HG02884 (cell line): ENCODE results near the gene SLC6A17.

Experiments used
- ATAC-seq: cut with Tn5 transposase; IDR thresholded peaks from one replicate; pipeline ENCODE4 v1.9.1; 2021; ENCODE audit warnings: mild to moderate bottlenecking, moderate library complexity; ENCODE audit not compliant: unreplicated experiment

The SLC6A17 gene

DNA sequence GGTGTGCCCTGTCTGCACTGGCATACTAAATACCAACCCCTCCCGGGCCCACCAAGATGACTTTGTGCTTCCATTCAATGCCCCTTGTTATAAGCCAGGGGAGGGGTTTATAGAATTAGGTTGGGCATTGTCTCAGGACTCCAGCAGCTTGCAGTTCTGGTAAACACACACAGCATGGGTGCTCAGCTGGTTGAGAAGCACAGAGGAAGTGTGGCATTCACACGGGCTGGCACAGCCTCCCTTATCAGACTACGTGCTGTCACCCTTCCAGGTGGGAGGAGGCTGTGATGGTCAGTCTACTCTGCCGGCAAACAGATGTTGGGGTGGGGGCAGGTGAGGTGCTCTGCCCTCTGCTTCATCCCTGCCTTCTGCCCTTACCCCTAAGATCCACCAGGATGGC is 15.0 kb upstream of the SLC6A17 start:
- no peak for ATAC-seq

DNA sequence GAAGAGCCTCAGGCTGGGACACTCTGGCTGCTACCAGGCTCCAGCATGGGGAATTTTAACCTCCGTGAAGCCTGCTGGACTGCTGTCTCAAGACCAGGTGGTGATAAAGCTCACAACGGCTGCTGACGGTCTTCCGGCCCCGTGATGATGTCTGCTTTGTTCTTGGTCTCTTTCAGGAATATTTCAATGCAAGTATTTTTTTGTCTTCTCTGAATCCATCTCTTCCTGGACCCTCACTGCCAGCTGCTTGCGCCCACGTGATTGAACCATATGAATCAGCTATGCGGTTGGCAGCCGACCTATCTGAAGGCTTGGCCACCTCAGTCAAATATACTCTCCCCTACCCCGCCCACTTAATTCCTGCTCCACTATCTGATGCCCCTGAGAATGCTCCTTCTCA is 14.6 kb upstream of the SLC6A17 start:
- no peak for ATAC-seq

DNA sequence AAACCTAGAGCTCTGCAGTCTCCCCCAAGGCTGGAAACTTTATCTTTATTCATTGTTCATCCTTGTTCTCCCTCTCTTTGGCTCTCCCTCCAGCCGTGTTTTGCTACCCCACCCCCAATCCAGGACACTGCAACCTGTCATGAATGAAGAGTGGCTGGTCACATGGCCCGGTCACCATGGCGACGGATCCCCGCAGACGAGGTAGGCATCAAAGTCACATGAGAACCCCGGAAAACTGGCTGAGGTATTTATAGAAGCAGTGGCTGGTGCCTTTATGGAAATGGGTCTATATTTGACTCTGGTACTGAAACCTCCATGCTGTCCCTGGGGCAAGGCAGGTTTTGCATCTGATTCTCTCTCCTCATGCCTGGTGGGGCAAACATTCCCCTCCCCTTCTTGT is 13.4 kb upstream of the SLC6A17 start:
- no peak for ATAC-seq

DNA sequence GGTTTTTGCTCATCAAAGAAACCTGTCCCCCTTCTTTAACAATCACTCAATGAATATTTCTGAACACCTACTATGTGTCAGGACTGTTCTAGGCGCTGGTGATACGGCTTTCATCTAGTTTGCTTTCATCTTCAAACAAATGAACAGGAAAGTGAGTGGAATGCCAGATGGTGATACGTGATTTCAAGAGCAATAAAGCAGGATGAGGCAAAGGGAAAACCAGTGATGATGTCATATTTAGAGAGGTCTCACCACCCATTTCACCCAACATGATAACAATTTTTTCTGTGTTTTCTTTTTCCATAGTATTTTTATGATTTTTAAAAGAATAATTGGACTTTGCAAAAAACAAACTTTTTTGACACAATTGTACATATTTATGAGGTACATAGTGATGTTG is 11.3 kb upstream of the SLC6A17 start:
- no peak for ATAC-seq

DNA sequence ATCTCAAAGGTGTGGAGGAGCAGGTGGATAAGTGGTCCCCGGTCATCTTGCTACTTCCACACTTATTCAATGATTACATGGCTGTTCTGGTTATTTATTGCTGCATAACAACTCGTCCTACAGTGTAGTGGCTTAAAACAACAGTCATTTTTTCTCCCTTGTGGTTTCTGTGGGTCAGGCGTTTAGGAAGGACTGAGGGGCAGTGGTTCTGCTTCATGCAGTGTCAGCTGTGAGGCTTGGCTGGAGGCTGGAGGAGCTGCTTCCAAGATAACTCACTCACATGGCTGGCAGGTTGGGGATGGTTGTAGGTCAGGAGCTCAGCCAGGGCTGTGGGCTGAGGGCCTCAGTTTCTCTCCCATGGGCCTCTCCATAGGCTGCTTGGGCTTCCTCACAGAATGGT is 5.9 kb upstream of the SLC6A17 start:
- no peak for ATAC-seq

DNA sequence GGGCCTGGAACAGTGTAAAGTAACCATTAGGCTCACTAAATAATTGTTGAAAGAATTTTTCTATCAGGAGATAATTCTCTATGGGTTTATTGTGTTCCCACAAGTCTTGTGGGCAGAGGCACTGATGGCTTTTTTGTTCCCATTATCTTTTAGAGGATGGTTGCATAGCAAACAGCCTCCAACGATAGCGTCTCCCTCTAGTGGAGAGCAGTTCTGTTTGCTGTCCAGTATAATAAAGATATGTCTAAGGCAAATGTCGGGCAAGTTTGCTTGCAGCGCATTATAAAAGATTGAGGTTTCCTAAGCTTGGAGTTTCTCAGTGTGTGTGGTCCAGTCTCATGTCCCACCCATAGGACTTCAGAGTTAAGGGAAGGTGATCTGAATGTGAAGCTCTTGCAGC is 1.3 kb upstream of the SLC6A17 start:
- ATAC-seq: no peak

DNA sequence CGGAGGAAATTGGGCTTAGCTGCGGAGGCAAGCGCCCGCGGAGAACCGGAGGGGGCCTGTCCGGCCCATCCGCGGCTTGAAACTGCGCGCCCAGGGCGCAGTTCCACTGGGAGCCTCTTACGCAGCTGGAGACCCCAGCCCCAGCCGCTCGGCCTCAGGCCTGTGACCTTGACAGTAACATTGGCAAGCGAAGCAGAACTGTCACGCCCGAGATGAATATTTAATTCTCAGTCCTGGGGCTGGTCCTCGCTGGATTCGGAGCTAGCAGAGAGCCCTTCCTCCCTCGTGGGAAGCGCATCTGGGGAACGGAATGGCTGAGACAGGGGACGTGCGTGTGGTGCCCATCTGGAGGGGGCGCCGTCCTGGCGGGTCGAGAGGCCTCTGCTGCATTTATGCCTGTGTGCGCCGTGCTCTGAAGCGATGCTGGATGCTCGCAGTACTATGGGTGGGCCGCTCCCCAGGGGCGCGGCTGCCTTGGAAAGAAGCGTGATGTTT is 928 bp downstream of the SLC6A17 start:
- no peak for ATAC-seq

DNA sequence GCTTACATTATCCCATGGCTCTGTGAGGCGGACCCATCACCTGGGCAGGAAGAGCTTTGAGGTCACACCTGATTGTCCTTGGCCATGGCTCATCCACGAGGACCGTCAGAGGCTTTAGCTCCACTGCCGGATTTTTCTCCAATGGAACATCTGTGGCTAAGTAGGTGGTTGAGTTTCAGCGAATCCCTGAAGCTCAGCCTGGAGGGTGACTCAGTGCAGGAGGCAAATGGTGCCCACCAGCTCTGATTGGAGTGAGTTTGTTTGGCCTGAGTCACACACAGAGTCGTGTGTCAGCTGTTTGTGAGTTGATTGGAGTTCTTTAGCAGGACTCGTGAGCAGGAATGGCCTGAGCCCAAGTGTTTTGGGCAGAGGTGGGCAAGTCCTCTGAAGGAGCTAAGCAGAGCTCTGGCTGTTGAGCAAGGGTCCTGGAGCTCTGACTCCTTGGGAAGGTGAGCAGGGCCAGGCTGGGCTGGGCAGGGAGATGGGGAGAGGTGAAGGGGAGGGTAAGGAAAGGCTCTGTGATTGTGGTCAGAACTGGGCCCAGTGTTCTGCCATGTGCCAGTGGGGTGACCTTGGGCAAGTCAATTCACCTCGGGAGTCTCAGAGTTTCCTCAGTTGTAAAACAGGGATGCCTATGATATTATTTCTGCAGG is 2.0 kb downstream of the SLC6A17 start:
- ATAC-seq: no peak

DNA sequence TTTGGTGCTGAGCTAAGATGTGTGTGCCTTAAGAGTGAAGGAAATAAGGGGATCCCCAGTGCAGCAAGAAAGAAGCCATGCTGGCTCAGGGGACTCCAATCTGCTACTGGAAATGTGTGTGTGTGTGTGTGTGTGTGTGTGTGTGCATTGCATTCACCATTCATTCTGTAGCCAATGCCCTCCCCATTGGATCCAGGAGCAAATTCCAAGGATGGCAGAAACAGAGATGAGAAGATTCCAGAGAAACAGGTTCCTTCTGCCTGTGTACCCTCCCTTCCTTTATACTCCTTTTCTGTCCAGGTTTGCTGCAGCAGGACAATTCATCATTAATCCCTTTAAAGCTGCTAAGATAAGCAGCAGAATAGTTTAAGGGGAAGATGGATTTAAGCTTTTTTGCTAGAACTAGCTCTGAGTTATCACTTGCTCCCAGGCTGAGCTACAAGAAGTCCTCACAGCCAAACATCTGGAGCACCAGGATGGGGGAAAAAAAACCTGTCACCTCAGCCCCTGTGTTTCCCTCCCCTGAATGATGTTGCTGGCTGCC is 3.2 kb downstream of the SLC6A17 start:
- no peak for ATAC-seq

DNA sequence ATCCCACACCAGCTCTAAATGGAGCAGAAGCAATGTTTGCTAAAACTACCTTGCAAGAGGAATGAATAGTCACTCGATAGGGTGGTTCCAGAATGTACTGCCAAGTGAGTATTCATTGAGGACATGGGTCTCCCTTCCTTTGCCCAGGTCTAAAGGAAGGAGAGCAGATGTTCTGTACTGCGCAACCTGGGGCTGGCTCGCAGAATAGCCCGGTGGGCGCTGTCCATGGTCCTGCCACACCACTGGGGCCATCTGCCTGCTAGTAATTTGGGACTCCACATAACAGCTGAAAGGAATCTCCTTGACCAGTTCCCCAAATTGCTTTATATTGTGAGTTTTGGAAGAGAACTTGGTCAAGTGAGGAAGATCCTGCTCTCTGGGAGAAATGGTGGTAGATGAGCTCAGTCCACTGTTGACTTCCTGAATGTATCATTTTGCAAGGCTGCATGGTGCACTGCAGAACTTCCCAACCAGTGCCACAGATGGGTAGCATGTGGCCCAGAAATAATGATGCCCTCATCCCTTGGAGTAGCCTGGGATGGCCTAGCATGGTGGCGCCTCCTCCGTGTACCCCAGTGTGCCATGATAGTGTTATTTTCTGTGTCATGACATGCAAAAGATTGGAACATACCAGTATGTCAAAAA is 5.7 kb downstream of the SLC6A17 start:
- no peak for ATAC-seq

DNA sequence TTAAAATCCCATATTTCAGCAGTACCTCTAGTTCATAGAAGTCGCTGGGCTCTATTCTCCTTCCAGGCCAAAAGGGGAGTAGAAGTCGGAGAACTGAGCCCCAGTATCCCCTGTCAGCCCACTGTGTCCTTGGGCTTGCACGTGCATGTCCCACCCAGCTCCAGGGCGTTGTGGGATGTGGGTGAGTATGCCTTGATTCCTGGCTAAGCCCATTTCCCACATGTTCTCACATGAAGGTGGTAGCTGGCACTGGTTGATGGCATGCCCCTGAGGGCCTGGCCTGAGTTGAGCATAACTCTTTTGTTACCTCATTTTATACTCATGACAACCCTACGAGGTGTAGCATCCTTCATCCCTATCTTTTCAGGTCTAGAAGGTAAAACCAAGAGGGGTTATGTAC is 8.0 kb downstream of the SLC6A17 start:
- no peak for ATAC-seq

DNA sequence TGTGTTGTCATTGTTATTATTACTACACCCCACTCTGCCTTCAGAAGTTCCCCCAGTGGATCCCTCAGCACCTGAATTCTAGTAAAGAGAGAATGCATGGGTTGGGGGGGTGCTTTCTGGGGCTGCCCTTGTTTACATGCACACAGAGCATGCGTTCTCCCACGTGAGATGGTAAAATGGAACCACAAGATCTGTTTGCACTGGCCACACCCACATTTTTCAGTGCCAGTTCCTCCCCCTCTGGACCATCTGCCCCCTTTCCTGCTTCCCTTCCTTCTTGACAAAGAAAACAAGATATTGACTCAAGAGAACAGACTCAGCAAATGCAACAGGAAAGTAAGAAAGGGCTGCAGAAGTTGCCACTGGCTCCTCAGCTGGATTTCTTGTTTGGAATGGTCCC is 8.9 kb downstream of the SLC6A17 start:
- ATAC-seq: no peak

DNA sequence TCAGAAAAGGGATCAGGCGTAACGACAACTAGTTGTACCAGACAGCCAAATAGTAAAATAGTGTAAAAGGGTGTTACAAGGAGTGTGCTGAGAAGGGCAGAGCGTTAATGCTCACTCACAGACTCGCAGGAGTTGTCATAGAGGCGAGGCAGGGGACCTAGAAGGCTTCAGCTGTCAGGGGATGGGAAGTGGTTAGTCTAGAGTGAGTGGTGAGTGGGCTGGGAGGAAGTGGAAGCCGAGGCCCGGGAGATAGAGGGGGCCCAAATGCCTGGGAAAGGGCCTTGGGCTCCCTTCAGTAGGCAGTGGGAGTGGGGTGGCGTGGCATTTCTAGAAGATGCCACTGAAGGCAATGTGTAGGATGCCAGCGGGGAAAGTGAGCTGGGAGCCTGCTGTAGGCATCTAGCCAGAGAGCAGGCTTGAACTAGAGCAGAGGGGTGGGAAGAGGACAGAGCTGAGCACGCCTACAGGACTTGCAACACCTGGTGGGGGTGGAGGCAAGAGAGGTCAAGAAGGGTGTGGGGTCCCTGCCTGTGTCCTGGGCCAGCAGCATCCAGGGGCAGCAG is 10.3 kb downstream of the SLC6A17 start:
- no peak for ATAC-seq

DNA sequence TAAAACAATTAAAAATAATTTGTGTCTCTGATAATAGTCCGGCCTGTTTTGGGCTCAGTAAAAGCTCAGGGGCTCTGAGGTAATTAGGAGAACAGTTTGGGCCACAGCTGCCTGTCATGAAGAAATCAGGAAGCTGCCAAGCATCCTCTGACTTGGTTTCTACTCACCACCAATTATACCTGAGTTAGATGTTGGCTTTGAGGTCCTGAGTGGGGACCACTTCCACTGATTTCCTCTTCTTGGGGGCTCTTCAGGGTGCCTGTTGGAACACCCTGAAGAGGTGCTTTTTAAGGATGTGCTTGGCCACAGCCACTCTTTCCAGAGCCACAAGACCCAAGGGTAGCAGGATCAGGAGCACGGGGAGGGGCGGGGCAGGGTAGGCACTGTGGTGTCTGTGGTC is 10.9 kb downstream of the SLC6A17 start:
- ATAC-seq: no peak

DNA sequence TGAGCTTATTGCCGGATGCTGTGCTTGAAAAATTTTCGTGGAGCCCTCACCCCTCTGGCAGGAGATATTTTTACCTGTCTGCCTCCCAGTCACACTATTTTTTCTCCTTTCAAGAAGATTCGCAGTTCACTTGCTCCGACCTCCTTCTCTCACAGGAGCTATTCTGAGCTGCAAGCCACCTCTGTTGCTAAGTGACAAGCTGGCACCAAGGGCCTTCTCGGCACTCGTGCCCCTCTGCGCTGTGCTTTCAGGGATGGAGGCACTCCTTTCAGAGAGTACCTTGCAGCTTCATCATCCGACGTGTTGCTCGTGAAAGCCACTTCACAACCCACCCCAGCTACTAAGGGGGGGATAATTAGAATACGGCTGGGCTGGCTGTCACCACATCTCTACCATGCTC is 11.6 kb downstream of the SLC6A17 start:
- ATAC-seq: no peak

DNA sequence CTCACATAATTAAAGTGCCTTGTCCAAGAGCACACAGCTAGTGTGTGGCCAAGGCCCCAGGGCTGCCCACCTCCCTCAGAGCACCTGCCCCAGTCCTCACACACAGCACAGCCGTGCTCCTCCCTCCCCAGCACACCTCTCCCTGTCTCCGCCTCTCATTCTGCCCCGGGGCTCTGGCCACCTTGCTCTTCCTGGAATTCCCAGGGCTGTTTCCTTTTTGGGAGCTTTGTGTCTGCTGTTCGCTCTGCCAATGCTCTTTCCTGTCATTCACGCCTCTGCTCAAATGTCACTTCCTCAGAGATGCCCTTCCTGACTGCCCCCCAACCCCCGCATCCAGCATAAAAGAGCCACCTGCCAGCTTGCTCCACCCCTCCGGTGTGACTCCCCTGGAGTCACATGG is 13.3 kb downstream of the SLC6A17 start:
- no peak for ATAC-seq

DNA sequence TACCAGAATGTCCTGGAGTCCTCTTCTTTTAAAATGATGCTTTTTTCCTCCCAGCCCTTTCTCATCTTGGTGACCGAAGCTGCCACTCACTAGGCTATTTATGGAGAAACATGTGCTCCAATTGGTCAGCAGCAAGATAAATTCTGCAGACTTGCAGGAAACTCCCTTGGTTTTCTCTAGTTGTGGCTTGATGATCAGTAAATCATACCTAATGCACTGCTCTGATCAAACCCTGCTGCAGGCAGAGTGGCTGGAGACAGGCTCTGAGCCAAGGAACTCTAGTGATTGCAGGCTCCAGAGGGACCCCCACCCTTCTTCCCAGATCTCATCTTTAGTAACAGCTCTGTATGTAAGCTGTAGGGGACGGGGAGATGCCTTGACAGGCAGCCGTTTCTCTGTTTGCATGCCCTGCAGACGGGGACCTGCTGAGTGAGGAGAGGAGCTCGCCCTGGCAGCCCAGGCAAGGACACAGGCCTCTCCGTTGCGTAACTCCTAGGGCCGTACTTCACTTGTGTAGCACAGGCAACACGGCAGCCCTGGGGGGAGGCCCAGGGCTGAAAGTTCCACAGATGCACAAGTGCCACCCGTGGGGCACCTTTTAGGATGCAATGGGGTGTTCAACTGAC is 14.5 kb downstream of the SLC6A17 start:
- no peak for ATAC-seq

DNA sequence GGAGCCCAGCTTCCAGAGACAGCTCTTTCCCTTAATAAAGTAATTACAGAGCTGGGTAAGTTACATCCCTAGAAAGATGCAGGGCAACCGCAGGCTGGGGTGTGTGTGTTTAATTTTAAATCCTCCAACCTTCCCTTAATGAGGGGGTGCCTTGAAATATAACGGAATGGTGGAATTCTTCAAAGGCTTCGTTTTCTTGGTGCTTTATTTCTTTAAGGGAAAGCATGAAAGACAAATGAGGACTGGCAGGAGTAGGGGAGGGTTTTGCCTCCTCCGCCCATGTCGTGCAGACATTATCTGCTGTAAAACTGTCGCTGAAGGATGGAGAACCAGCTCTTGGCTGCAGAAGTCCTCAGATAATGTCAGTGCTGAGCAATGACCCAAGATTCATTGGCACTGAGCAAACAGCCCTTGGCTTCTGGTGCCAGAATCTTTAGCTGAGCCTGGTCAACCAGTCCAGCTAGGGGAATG is 15.5 kb downstream of the SLC6A17 start:
- ATAC-seq: no peak

DNA sequence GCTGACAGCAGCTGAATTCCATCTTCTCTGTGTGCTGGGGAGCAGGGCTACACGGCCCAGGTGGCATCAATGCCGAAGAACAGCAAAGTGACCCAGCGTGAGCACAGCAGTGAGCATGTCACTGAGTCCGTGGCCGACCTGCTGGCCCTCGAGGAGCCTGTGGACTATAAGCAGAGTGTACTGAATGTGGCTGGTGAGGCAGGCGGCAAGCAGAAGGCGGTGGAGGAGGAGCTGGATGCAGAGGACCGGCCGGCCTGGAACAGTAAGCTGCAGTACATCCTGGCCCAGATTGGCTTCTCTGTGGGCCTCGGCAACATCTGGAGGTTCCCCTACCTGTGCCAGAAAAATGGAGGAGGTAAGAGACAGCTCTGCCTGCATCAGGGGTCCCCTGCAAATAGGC is 16.6 kb downstream of the SLC6A17 start:
- ATAC-seq: no peak

DNA sequence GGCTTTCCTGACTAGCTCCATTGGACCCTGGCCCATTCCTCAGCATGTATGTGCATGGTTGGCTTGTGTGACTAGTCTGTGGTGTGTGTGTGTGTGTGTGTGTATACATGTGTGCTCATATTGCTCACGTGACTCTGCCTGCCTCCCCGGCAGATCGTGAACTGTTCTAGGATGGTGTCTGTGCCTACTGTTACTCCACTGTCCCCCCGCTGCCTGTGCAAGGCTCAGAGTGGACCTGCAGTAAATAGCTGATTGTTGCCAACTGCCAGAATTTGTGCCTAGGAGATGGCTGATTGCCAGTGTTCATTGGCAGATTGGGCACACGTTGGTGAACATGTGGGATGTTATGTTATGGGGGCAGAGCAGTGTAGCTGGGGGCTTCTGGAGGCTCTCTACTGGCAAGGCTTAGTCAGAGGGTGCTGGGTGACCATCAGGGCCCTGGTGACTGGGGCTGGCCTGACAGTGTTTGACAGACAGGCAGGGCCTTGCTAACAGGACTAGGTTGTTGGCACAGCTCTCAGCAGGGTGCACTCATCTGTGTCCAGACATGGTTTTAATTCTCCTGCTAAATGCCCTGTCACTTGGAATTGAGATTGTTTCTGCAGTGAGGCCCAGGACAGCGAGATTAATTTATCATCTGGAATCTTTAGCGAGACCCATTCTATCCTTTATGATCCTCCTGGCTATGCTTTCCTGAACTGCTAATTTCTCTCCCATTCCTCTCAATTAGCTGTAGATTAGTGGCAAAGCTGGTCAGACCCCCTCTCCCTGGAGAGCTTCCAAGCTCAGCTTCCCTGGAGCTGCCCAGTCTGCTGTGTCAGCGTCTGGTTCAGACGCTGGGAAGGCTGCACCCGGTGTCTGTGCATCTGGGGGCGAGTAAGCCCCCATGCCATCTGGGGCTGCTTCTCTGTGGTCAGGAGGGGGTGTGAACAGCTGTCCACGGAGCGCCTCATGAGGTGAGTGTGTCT is 20.8 kb downstream of the SLC6A17 start:
- ATAC-seq: no peak

DNA sequence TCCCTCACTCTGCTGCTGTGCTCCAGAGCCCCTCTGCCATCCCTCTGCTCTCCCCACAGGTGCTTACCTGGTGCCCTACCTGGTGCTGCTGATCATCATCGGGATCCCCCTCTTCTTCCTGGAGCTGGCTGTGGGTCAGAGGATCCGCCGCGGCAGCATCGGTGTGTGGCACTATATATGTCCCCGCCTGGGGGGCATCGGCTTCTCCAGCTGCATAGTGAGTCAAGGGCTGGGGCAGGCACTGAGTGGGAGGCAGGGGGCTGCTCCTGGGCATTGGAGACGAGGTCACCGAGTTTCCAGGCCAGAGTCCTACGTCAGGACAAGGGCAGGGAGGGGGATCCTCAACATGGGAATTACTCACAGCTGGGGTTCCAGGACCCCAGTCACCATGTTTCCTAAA is 21.7 kb downstream of the SLC6A17 start:
- no peak for ATAC-seq
